Mucosa of descending colon (tissue), 3 donors: ENCODE results near the gene UGT1A10. TPM values are rescaled to one million over a fixed set of nuclear protein-coding genes. Genes with fewer than 3 reads are reported as not detected.

Experiments used
- ATAC-seq: fragments of 200-7000 bp; cut with Tn5 transposase; one replicate; pipeline ENCODE4 v1.9.1; 2020; ENCODE audit warnings: mild to moderate bottlenecking, moderate library complexity
- DNase-seq, 3 donors: peaks; one replicate each; pipeline ENCODE4 v3.0.0-alpha.2; 2020
- H3K36me3 ChIP-seq: fragments of 200-600 bp; one replicate; pipeline ENCODE4 v1.8.0; 2021; ENCODE audit warnings: low read depth, mild to moderate bottlenecking
- H3K4me1 ChIP-seq: fragments of 200-600 bp; one replicate; pipeline ENCODE4 v1.8.0; 2021; ENCODE audit warnings: low read depth, mild to moderate bottlenecking
- H3K4me3 ChIP-seq: fragments of 200-600 bp; one replicate; pipeline ENCODE4 v1.8.0; 2021; ENCODE audit warnings: mild to moderate bottlenecking
- H3K9me3 ChIP-seq: fragments of 200-600 bp; one replicate; pipeline ENCODE4 v1.8.0; 2021; ENCODE audit warnings: mild to moderate bottlenecking
- intact Hi-C, 2 donors: fragments of 100-400 bp; cut with DNase I in 1 of 2; cut with micrococcal nuclease in 1 of 2; formaldehyde crosslinking; loops; one replicate each; pipeline versions ENCODE4 v1.11.0 to v1.11.1; 2022; cut with DNase I, micrococcal nuclease
- total RNA-seq, 3 donors: library from RNA; stranded (reverse); fragmentation: NEBNext Ultra II Directional in 2 of 3; extraction: Animal tissue kit (Norgen Biotek cat#: 25700) in 2 of 3; gene quantifications; one replicate each; pipeline versions ENCODE4 v1.2.1 to v1.2.4, GENCODE V29; 2021 to 2023
- TF ChIP-seq, protein P1 (sequence below): fragments of 200-600 bp; IDR thresholded peaks from one replicate; pipeline ENCODE4 v1.8.0; 2022; ENCODE audit warnings: antibody characterized with exemption, mild to moderate bottlenecking
- donor health status: DM: no; HTN: no; CAD: no; lungs with moderate emphysema.
- donor health status: DM: no; HTN: no; CAD: no.
- donor health status: DM: no; HTN: yes; CAD: no.

UGT1A10 gene
- total RNA-seq, 3 donors from 2014 or later, result 42.0 to 116 (median 43.9) TPM

DNA sequence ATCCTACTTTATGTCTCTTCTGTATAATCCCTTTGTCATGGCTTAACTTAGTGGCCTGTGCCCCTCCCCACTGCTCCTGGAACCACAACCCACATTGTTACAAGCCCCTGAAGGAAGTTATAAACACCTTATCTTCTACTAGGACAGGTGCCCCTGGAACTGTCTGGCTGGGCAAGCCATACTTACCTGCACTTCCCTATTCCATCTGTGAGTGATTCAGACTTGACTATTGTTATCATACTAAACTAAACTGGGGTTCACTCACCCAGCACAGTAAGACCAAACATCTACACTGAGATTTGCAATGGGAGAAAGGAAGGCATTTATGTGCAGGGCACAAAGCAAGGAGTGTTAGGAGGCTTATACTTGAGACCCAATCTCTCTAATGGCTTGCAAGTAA, 52.8 kb downstream of the UGT1A10 start:
- TF ChIP-seq, protein P1, sequence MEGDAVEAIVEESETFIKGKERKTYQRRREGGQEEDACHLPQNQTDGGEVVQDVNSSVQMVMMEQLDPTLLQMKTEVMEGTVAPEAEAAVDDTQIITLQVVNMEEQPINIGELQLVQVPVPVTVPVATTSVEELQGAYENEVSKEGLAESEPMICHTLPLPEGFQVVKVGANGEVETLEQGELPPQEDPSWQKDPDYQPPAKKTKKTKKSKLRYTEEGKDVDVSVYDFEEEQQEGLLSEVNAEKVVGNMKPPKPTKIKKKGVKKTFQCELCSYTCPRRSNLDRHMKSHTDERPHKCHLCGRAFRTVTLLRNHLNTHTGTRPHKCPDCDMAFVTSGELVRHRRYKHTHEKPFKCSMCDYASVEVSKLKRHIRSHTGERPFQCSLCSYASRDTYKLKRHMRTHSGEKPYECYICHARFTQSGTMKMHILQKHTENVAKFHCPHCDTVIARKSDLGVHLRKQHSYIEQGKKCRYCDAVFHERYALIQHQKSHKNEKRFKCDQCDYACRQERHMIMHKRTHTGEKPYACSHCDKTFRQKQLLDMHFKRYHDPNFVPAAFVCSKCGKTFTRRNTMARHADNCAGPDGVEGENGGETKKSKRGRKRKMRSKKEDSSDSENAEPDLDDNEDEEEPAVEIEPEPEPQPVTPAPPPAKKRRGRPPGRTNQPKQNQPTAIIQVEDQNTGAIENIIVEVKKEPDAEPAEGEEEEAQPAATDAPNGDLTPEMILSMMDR, result no peak
- Histone ChIP-seq H3K9me3 (no peaks in the 10 kb centered on the region), H3K36me3 (no peaks in the 10 kb centered on the region), H3K4me1 (peaks cover 37% of the 10 kb centered on the region), H3K4me3 (no peak overlapping the region)
- intact Hi-C loops, result no loop called here
- no peak for DNase-seq
- ATAC-seq, result peak; percentile 66

DNA sequence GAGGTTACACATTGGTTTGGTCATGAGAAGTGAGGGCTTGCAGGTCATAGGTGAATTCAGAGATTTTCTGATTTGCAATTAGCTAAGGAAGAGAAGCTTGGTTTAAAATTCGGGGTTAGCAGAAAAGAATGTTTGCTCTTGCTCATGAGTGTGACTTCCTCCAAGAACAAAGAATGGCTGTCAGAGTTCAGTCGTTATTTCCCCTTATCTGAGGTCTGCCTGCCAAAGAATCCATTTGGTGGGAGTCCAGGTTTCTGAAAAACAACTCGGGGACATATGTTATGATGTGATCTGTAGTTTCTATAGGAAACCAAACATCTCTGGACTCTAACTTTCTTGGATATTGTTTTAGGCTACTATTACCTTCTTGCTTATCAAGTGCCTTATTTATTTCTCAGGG, 53.3 kb downstream of the UGT1A10 start:
- Histone ChIP-seq H3K36me3 (no peaks in the 10 kb centered on the region), H3K4me1 (peaks cover 37% of the 10 kb centered on the region), H3K9me3 (no peaks in the 10 kb centered on the region), H3K4me3 (no peak overlapping the region)
- ATAC-seq (peak; percentile 6), DNase-seq (no peak)
- TF ChIP-seq, protein P1, result no peak
- intact Hi-C loops, result no loop called here

DNA sequence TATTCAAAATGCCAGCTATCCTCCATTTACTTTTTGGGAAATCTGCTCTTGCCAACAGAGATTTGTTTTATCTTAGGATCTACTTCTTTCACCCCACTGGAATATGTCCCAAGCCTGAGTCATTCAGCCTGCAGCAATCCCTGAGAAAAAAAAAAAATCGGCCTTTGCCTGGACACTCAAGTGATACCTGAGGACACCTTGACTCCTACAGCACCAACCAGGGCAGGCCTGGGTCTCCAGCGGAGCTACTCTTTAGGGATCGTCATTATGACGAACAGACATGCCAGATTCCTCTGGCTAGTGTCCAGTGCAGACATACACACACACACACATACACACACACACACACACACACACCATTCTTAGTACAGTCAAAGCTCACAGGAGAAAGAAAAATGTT, 54.2 kb downstream of the UGT1A10 start:
- Histone ChIP-seq H3K4me1 (peaks cover 31% of the 10 kb centered on the region), H3K4me3 (no peak overlapping the region), H3K36me3 (no peaks in the 10 kb centered on the region), H3K9me3 (no peaks in the 10 kb centered on the region)
- no peak for ATAC-seq
- DNase-seq, result no peak
- TF ChIP-seq, protein P1, result no peak
- intact Hi-C loops, result no loop called here

DNA sequence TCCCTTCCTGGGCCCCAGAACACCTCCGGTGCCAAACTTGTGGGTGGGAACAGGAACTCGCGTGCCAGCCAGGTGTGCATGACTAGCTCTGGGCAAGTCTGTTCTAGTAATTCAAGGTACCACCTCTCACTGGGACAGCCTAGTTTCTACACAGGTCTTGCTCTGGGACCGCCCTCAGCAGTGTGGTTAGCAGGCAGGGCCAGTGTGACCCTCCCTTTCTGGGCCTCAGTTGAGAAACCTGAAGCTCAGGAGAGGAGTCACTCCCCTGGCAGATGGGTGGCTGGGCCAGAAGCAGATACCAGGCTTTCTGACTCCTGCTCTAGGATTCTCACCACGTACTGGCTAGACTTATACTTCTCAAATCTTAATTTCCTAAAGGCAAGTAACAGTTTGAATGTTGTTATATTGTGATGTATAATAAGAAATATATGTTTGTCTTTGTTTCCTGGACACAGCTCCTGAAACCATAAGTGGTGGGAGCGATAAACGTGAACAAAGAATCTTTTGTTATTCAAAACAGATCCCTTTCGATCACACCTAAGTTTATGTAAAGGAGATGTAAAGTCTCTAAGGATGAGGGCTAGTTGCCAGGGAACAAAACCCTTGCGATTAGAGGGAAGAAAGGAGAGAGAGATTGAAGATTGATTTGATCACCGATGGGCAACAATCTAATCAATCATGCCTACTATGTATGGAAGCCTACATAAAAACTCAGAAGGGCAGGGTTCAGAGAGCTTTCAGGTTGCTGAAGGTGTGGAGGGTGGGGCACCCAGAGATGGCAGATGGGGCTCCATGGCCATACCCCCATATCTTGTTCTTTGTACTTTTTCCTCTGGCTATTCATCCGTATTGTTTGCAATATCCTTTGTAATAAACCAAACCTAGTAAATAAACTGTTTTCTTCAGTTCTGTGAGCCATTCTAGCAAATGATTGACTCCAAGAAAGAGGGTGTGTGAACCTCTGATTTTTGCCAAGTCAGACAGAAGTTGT, 55.5 kb downstream of the UGT1A10 start:
- Histone ChIP-seq H3K36me3 (no peaks in the 10 kb centered on the region), H3K4me1 (peaks cover 28% of the 10 kb centered on the region), H3K4me3 (no peak overlapping the region), H3K9me3 (no peaks in the 10 kb centered on the region)
- intact Hi-C loops, result no loop called here
- DNase-seq (peak; percentile 55 to 73 (median 64)), ATAC-seq (peak; percentile 78)
- TF ChIP-seq, protein P1, result no peak

DNA sequence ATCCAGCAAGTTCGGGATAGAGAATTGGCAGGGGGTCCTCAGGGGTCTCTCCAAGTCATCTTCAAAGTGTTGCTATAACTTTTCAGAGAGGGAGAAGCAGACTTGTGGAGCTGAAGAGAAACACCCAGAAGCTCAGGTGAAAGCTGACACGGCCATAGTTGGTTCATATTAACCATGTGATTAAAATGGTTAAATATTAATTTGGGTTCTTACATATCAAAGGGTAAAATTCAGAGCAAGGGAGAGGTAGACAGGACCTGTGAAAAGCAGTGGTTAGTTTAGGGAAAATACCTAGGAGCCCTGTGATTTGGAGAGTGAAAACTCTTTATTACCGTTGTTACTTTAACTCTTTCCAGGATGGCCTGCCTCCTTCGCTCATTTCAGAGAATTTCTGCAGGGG, 56.4 kb downstream of the UGT1A10 start, which contains the start of gene UGT1A6:
TSS of gene UGT1A6 (plus strand) at position 243 of the 400 bp plus-strand sequence. CDS start at position 358, 115 bp downstream.
- Histone ChIP-seq H3K9me3 (no peaks in the 10 kb centered on the region), H3K4me1 (peaks cover 28% of the 10 kb centered on the region), H3K4me3 (no peak within 1 kb of the TSS), H3K36me3 (no peaks in the 10 kb centered on the region)
- TF ChIP-seq, protein P1, result no peak
- intact Hi-C loops, result no loop called here
- ATAC-seq (peak; percentile 50), DNase-seq (no peak)
